Activated CD8-positive, alpha-beta memory T cell treated with anti-CD3 and anti-CD28 coated beads, Interleukin-2, amount 50 U/mL, for 1 hour (primary cell): ENCODE results near the gene TMEM14B.
"Not testable (repeated sequence)": the region's sequence is repeated elsewhere in the genome, so short reads cannot be mapped to it uniquely, and the experiment has no call there.

Experiments used
- DNase-seq: peaks from one replicate; pipeline ENCODE4 v3.0.0-alpha.2; 2020; ENCODE audit errors: extremely low read depth

The TMEM14B gene

GRCh38 chr6:10747251-10747972 is at the start of gene TMEM14B:
Gene TMEM14B, plus strand, starts transcription at chr6:10747805. Its CDS starts 1,441 bp downstream, at chr6:10749246.
- peak; percentile 95 for DNase-seq

GRCh38 chr6:10713962-10714361 is 33.6 kb upstream of the TMEM14B start:
- DNase-seq, result no peak

GRCh38 chr6:10719296-10719963 is 28.2 kb upstream of the TMEM14B start:
- DNase-seq, result no peak

GRCh38 chr6:10719964-10720264 is 27.7 kb upstream of the TMEM14B start:
- no peak for DNase-seq

GRCh38 chr6:10720265-10720959 is 27.2 kb upstream of the TMEM14B start:
- DNase-seq, result no peak

GRCh38 chr6:10720960-10721849 is 26.4 kb upstream of the TMEM14B start:
- not testable (repeated sequence) for DNase-seq

- no peak for DNase-seq
Measured at GRCh38 chr6:10721850-10722569, 25.6 kb upstream of the TMEM14B start.

GRCh38 chr6:10722570-10722819 is 25.1 kb upstream of the TMEM14B start:
- DNase-seq, result no peak

GRCh38 chr6:10722820-10723566 is 24.6 kb upstream of the TMEM14B start, which contains the start of gene TMEM14C:
Gene TMEM14C, plus strand, starts transcription at chr6:10723070. Its CDS starts 1,544 bp downstream, at chr6:10724614.
- DNase-seq, result peak; percentile 43

- no peak for DNase-seq
Measured at GRCh38 chr6:10723567-10723881, 24.1 kb upstream of the TMEM14B start.

GRCh38 chr6:10725044-10725443 is 22.6 kb upstream of the TMEM14B start:
- DNase-seq, result no peak

GRCh38 chr6:10725716-10726115 is 21.9 kb upstream of the TMEM14B start:
- DNase-seq, result no peak

- no peak for DNase-seq
Measured at GRCh38 chr6:10730254-10730653, 17.4 kb upstream of the TMEM14B start.

GRCh38 chr6:10733151-10733715 is 14.4 kb upstream of the TMEM14B start:
- no peak for DNase-seq

GRCh38 chr6:10733863-10734262 is 13.7 kb upstream of the TMEM14B start:
- no peak for DNase-seq

- DNase-seq, result no peak
Measured at GRCh38 chr6:10736731-10737130, 10.9 kb upstream of the TMEM14B start.

- DNase-seq, result no peak
Measured at GRCh38 chr6:10740061-10740460, 7.5 kb upstream of the TMEM14B start.

- not testable (repeated sequence) for DNase-seq
Measured at GRCh38 chr6:10741643-10742042, 6.0 kb upstream of the TMEM14B start.

GRCh38 chr6:10742251-10742650 is 5.4 kb upstream of the TMEM14B start:
- no peak for DNase-seq

GRCh38 chr6:10743515-10743914 is 4.1 kb upstream of the TMEM14B start:
- no peak for DNase-seq

GRCh38 chr6:10745116-10745515 is 2.5 kb upstream of the TMEM14B start:
- no peak for DNase-seq
